Tibial artery (tissue), 4 donors: ENCODE data around the gene VEGFD.

ENCODE experiments used
- DNase-seq, 2 donors: peaks; one replicate each; pipeline ENCODE4 v3.0.0-alpha.2; 2019
- H3K27ac ChIP-seq, 2 donors: fragments of 200-600 bp; sonication (generic) in 1 of 2; 1 replicate in 1 of 2; 2 replicates in 1 of 2; pipeline ENCODE4 v1.5.1; 2018 to 2019; ENCODE audit warnings: mild to moderate bottlenecking in 1 of 2
- H3K27me3 ChIP-seq, 2 donors: fragments of 200-600 bp; sonication (generic) in 1 of 2; one replicate each; pipeline versions ENCODE4 v1.5.1 to v1.6.0; 2016 to 2019
- H3K36me3 ChIP-seq, 3 donors: fragments of 200-600 bp; sonication (generic) in 2 of 3; one replicate each; pipeline ENCODE4 v1.5.1; 2016 to 2019; ENCODE audit warnings: mild to moderate bottlenecking in 2 of 3
- H3K4me1 ChIP-seq, 4 donors: fragments of 200-600 bp; sonication (generic) in 2 of 4; 1 replicate in 3 of 4; 2 replicates in 1 of 4; pipeline ENCODE4 v1.5.1; 2016 to 2019
- H3K4me3 ChIP-seq, 2 donors: fragments of 200-600 bp; sonication (generic) in 1 of 2; 1 replicate in 1 of 2; 2 replicates in 1 of 2; pipeline ENCODE4 v1.5.1; 2018 to 2019; ENCODE audit warnings: mild to moderate bottlenecking in 2 of 2
- H3K9me3 ChIP-seq, 3 donors: fragments of 200-600 bp; sonication (generic) in 1 of 3; one replicate each; pipeline ENCODE4 v1.5.1; 2016 to 2019
- CTCF ChIP-seq, 2 experiments: fragments of 200-600 bp in 1 of 2; fragments of 450-650 bp in 1 of 2; IDR thresholded peaks; one replicate each; pipeline ENCODE4 v1.5.1; 2017 to 2019; ENCODE audit warnings: antibody characterized with exemption in 2 of 2, mild to moderate bottlenecking in 1 of 2, moderate library complexity in 1 of 2
- intact Hi-C: fragments of 100-400 bp; cut with DNase I; formaldehyde crosslinking; loops from one replicate; pipeline ENCODE4 v1.15.0; 2023; ENCODE audit warnings: low total_unique reads

VEGFD gene

GRCh38 chrX:15349046-15349445, 35.2 kb downstream of the VEGFD start:
- intact Hi-C loops = no loop called here
- H3K27me3 ChIP-seq = no peaks in the 10 kb centered on the region
- no peak overlapping the region for H3K27ac ChIP-seq

GRCh38 chrX:15345976-15346375, 38.2 kb downstream of the VEGFD start:
- Histone ChIP-seq H3K27me3 (no peaks in the 10 kb centered on the region), H3K4me3 (no peak overlapping the region), H3K9me3 (no peaks in the 10 kb centered on the region), H3K4me1 (no peaks in the 10 kb centered on the region), H3K36me3 (no peaks in the 10 kb centered on the region), H3K27ac (no peak overlapping the region)
- DNase-seq = no peak
- intact Hi-C loops = no loop called here
- no peak for TF ChIP-seq CTCF (IDR thresholded peaks at IDR 0.05)

More at GRCh38 chrX:15349046-15349445, 35.2 kb downstream of the VEGFD start:
- TF ChIP-seq CTCF (IDR thresholded peaks at IDR 0.05) = peak; percentile 28 to 29
- DNase-seq = no peak
- Histone ChIP-seq H3K36me3 (no peaks in the 10 kb centered on the region), H3K4me1 (no peaks in the 10 kb centered on the region), H3K9me3 (no peaks in the 10 kb centered on the region), H3K4me3 (no peak overlapping the region)

- no peaks in the 10 kb centered on the region for H3K4me1 ChIP-seq
- no peak overlapping the region for H3K27ac ChIP-seq
- TF ChIP-seq CTCF (IDR thresholded peaks at IDR 0.05) = no peak
- no peak for DNase-seq
- intact Hi-C loops = no loop called here
- no peak overlapping the region for H3K4me3 ChIP-seq
- H3K9me3 ChIP-seq = no peaks in the 10 kb centered on the region
- no peaks in the 10 kb centered on the region for H3K36me3 ChIP-seq
- no peaks in the 10 kb centered on the region for H3K27me3 ChIP-seq
These were observed 40.1 kb downstream of the VEGFD start for GRCh38 chrX:15344106-15344505.

GRCh38 chrX:15343075-15343476, 41.1 kb downstream of the VEGFD start:
- Histone ChIP-seq H3K9me3 (no peaks in the 10 kb centered on the region), H3K36me3 (no peaks in the 10 kb centered on the region), H3K27ac (no peak overlapping the region), H3K4me3 (no peak overlapping the region), H3K4me1 (no peaks in the 10 kb centered on the region), H3K27me3 (no peaks in the 10 kb centered on the region)
- intact Hi-C loops = no loop called here
- peak; percentile 39 to 63 for DNase-seq
- TF ChIP-seq CTCF (IDR thresholded peaks at IDR 0.05) = no peak

- Histone ChIP-seq H3K4me1 (no peaks in the 10 kb centered on the region), H3K4me3 (no peak overlapping the region), H3K27ac (no peak overlapping the region), H3K36me3 (no peaks in the 10 kb centered on the region), H3K9me3 (no peaks in the 10 kb centered on the region), H3K27me3 (no peaks in the 10 kb centered on the region)
- intact Hi-C loops = no loop called here
- no peak for TF ChIP-seq CTCF (IDR thresholded peaks at IDR 0.05)
- DNase-seq = no peak
These were observed 43.3 kb downstream of the VEGFD start for GRCh38 chrX:15340867-15341266.

- Histone ChIP-seq H3K4me1 (peaks cover 0 to 8% (median 0%) of the 10 kb centered on the region in 4 donors), H3K4me3 (peak overlapping the region; percentile 85 to 87), H3K36me3 (peaks cover 0 to 10% (median 6%) of the 10 kb centered on the region in 3 donors), H3K9me3 (no peaks in the 10 kb centered on the region), H3K27me3 (no peaks in the 10 kb centered on the region), H3K27ac (peak overlapping the region; percentile 65 to 89)
- intact Hi-C loops = no loop called here
- no peak for DNase-seq
- no peak for TF ChIP-seq CTCF (IDR thresholded peaks at IDR 0.05)
These were observed 48.2 kb downstream of the VEGFD start for GRCh38 chrX:15336023-15336413.
